ENCODE measurements around the gene MEF2B. TPM values are rescaled to one million over a fixed set of nuclear protein-coding genes. Genes with fewer than 3 reads are reported as not detected.

MEF2B gene
- polyA plus RNA-seq, 2 donors = 0.31 to 0.63 TPM

DNA sequence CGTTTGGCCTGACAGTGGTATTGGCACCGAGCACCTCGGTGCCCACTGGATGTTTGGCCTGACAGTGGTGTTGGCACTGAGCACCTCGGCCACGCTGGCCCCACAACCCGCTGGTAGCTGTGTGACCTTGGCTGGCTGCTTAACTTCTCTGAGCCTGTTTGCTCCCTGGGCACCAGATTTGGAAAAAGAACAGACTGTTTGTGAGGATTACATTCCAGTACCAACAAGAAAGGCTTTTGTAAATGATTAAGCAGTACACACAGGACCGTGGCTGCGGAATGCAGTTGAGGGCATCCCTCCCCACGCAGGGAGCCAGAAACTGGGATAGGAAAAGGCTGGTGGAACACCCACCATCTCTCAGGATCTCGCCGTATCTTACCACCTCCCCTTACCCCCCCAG lies 74.4 kb downstream of the MEF2B start:
- 67 to 82% methylated on average over 11 of the region's 11 CpGs for WGBS, 2 donors
- no peak overlapping the region for H3K27ac ChIP-seq (ENCODE audit: low read depth in 2 of 2, low read length in 1 of 2)

More for the DNA sequence above, 74.4 kb downstream of the MEF2B start:
- H3K9me3 ChIP-seq (ENCODE audit: control insufficient read depth in 2 of 2, insufficient read depth in 1 of 2, low read depth in 1 of 2, low read length in 1 of 2) = no peaks in the 10 kb centered on the region
- H3K27me3 ChIP-seq (ENCODE audit: control insufficient read depth in 1 of 2, insufficient read depth in 2 of 2, low read length in 2 of 2) = no peaks in the 10 kb centered on the region
- H3K4me1 ChIP-seq (ENCODE audit: control insufficient read depth in 2 of 2, insufficient read depth in 2 of 2, low read length in 1 of 2) = no peaks in the 10 kb centered on the region
- H3K4me3 ChIP-seq (ENCODE audit: low read depth in 1 of 2, low read length in 2 of 2) = no peak overlapping the region
- peaks cover 0 to 7% of the 10 kb centered on the region in 2 donors for H3K36me3 ChIP-seq (ENCODE audit: control insufficient read depth in 2 of 2, insufficient read depth in 2 of 2, low read length in 1 of 2)

Other genes with a start within 250 kb of the MEF2B start
- gene HOMER3, start 229.0 kb downstream of the MEF2B start, polyA plus RNA-seq = 10 to 100 TPM in 1 of 2 donors, 1 to 10 TPM in 1; 8.9 to 12.6 TPM
- gene SUGP2, start 136.7 kb downstream of the MEF2B start, polyA plus RNA-seq = 10 to 100 TPM; 22.8 to 46.7 TPM
- 10 to 100 TPM; 18.2 to 22.1 TPM for gene ARMC6, start 136.7 kb downstream of the MEF2B start, polyA plus RNA-seq
- 1 to 10 TPM; 4.1 to 4.2 TPM for gene SLC25A42, start 106.3 kb downstream of the MEF2B start, polyA plus RNA-seq
- gene TMEM161A, start 31.8 kb downstream of the MEF2B start, polyA plus RNA-seq = 10 to 100 TPM; 17.6 to 19.1 TPM
- 10 to 100 TPM; 18.3 to 22.8 TPM for gene BORCS8, start 21.9 kb upstream of the MEF2B start, polyA plus RNA-seq
- gene RFXANK, start 22.0 kb upstream of the MEF2B start, polyA plus RNA-seq = 10 to 100 TPM; 73.6 to 94.1 TPM
- gene NR2C2AP, start 33.2 kb upstream of the MEF2B start, polyA plus RNA-seq = 10 to 100 TPM; 20.1 to 21.9 TPM
- gene NCAN, start 41.7 kb upstream of the MEF2B start, polyA plus RNA-seq = under 1 TPM; 0.01 to 0.02 TPM
- gene TM6SF2, start 103.0 kb upstream of the MEF2B start, polyA plus RNA-seq = under 1 TPM; 0.04 to 0.20 TPM
- 10 to 100 TPM; 27.8 to 42.6 TPM for gene SUGP1, start 150.2 kb upstream of the MEF2B start, polyA plus RNA-seq
- gene MAU2, start 150.6 kb upstream of the MEF2B start, polyA plus RNA-seq = 10 to 100 TPM; 19.6 to 35.6 TPM
- gene GATAD2A, start 235.4 kb upstream of the MEF2B start, polyA plus RNA-seq = 10 to 100 TPM; 13.9 to 21.0 TPM